GM21390 (cell line): ENCODE measurements around the gene PNMA1.

Source experiments
- ATAC-seq: cut with Tn5 transposase; IDR thresholded peaks from one replicate; pipeline ENCODE4 v1.9.1; 2021; ENCODE audit not compliant: unreplicated experiment

The PNMA1 gene

DNA sequence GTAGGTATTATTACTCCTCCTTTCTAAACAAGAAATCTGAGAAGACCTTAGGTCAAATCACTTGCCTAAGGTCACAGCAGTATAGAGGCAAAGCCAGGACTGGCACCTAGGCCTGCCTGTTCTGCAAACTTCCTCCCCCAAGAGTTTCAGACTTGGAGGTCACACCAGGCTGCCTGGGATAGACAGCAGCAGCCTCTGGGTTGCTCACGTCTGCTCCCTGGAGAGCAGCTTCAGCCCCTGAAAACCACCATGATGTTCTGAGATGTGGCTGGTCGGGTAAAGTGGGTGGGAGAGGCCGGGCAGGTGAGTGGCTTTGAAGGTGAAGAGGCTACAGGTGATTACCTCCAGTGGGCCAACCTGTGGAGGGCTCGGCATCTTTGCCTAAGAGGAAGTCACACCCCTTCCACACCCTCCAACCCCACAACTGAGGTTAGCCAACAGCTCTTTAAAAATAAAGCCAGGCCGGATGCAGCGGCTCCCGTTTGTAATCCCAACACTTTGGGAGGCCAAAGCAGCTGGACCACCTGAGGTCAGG, 37.0 kb upstream of the PNMA1 start:
- ATAC-seq = no peak

DNA sequence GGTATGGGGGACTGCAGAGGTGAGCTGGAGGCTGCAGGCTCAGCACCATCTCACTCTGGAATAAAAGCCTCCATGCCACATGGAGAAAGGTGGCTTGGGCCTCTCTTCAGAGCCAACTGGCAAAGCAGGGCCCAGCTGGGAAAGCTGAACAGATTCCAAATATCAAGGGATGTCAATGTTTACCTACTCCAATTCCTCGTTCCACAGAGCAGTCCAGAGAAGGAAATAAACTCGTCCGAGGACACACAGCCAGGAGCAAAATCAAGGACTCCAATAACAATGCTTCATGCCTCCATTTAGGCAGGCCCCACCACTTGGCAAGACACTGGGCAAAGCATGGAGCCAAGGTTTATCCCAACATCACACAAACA, 36.3 kb upstream of the PNMA1 start:
- no peak for ATAC-seq

DNA sequence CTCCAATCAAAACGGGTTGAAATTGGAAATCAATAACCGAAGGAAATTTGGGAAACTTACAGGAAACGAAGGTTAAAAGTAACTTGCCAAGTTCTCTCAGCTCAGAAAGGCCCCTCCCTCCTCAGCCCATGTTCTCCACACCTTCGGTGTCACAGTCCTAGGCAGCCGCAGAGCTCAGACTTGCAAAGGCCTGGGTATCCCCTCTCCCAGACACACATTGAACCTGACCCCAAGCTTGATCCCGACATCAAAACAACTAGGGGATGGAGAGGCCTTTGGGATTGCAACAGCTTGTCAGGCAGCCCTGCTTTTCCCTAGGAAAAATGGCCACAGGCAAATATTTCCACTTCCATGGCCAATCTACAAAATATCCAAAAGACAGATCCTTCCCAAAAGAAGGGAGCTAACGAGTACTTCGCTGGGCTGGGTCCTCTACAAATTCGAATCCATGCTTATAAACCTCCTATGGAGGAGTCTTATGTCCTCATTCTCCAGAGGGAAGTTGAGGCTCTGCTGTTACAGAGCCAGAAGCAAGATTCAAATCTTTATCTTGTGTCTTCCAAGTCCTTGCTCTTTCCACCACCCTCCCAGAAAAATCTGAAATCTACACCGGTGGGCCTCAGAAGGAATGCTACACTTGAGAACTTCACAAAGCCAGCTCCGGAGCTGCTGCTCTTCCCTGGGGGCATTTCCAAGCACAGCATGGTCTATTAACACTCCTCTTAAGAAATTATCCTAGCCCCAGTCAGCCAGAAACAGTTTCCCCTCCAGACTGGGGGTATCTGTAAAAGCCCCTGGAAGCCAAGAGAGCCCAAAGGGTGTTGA, 35.7 kb upstream of the PNMA1 start:
- no peak for ATAC-seq

DNA sequence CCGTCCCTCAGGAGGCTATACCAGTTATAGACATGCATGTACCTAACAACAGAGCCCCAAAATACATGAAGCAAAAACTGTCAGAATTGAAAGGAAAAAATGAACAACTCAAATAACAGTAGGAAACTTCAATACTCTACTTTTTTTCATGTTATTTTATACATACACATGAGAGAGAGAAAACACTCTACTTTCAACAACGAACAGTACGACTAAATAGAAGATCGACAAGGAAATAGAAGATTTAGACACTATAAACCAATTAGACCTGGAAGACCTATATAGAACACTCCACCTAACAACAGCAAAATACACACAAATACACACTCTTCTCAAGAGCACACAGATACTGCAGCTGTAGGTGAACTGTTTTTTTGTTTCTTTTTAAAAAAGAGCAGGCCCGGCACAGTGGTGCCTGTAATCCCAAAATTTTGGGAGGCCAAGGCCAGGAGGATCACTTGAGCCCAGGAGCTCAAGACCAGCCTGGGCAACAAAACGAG, 34.7 kb upstream of the PNMA1 start:
- no peak for ATAC-seq

DNA sequence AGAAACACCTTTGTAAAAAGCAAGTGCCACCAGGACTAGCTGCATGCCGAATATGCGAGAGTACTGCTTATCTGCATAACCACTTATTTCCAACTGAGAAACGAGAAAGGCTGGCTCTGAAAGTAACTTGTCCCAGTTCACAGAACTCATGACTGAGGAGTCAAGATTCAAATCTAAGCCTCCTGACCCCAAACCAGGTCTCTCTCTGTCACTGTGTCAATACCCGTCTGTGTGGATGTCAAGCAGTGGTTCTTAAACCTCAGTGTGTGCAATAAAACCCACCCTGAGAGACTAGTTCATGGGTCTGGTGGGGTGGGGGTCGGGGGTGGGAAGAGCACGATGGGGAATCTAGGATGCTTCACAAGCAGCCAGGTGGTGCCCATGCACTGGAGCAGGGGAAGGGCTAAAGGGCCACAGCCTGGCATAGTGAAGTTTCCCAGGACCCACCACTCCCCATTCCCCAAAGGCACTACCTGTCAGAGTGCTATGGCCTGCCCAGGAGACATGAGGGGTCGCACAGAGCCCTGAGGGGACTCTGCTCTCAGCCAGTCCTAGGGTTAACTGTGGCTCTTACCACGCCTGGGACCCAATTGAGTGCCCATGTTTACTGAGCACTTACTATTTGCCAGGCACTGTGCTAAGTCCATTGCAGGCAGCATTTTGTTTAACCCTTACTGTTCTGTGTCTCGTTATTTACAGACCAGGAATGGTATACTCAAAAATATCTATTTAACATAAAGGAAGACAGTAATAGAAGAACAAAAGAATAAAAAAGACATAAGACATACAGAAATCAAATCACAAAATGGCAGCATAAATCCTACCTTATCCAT, 33.4 kb upstream of the PNMA1 start:
- no peak for ATAC-seq

DNA sequence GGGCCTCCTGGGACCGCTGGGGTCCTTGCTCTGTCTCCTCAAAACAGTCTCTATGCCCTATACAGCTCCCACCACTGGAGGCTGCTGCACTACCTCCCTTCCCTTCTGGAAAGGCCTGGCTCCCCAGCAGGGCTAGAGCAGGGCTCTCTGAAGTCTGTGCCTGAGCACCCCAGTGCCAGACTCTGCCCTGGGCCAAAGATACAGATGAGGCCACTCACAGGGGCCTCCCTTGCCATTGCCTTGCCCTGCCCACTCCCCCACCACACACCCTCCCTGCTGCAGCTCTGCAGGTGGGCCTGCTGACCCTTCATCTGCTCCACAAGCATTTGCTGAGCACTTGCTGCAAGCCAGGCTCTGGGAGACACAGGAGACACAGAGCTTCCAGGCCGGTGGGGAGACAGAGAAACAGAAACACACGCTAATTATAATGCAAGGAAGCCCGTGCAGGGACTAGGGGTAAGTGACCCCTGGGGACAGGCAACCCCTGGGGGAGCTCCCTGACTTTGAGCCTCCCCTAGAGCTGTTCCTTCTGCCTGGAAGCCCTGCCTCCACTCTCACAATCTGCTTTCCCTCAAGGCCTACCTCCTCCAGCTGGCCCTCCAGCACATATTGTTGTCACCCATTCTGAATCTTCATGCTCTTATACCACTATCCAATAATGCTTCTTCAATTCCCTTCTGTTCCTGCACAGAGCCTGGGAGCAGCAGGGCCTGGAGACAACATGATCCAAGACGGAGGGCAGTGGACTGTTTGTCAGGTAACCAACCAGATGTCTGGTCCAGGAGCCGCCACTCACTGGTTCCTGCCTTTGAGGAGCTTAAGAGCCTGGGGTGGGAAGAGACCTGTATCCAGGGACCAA, 32.6 kb upstream of the PNMA1 start:
- ATAC-seq = no peak

DNA sequence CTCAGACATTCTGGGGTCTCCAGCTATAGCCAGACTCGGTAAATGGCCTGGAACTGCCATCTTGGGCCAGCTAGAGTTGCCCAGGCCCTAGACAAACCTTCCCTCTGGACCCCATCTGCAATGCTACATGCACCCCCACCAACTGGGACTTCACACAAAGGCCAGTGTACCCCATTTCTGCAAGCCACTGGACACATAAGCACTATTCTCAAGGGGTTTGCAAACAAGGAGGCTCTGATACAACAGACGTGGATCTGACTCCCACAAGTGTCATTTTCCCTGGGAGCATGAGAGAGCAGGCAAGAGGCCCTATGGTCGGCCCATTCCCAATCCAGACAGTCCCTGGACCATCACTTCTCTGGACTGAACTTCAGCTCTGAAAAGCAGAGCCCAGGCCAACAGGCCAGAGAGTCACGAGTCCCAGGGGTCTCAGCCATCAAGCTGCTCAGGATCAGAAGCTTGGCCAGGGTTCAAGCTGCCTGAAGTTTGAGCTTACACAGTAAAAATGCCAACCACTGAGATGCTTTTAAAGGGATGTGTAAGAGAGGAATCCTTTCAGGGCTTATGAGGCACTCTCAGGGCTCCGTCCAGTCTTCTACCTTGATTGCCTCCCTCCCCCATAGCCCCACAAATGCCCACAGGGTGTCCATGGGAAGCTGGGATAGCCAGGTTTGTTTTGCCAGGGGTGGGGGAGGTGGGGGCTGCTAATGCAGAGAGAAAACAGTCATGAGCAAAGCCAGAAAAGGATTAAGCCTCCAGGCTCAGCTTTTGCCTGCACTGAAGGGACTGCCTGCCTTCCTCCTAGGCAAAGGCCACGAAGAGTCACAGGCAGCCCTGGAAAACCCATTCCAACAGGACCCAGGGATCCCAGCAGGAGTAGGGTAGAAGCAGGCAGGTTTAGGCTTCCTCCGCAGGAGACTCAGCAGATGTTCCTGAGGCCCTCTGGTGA, 31.7 kb upstream of the PNMA1 start:
- ATAC-seq = no peak

DNA sequence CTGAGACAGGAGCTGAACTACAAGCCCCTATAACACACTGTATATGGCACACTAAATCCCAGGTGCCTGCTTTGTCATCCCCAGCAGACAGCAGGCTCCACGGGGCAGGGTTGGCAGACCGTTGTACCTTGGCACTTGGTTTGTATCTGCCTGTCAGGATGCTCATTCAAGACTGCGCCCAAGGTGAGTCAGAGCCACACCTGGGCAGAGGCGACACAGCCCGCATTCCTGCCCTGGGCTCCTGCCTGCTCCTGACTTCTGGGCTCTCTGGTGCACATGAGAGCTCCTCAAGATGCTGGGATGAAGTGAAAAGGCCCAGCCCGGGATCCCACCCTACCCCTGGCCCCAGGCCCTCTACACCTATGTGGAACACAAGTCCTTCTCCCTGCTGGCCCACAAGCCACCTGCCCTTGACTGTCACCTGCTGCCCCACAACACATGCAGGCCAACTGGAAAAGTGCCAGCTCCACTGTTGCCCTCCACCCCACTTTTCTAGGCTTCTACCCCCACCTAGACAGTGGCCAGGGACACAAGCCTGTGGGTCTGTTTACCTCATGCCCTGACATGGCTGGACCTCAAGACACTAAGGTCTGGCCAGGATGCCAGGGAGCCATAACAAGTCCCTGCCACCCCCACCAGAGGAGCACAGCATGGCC, 30.8 kb upstream of the PNMA1 start:
- no peak for ATAC-seq

DNA sequence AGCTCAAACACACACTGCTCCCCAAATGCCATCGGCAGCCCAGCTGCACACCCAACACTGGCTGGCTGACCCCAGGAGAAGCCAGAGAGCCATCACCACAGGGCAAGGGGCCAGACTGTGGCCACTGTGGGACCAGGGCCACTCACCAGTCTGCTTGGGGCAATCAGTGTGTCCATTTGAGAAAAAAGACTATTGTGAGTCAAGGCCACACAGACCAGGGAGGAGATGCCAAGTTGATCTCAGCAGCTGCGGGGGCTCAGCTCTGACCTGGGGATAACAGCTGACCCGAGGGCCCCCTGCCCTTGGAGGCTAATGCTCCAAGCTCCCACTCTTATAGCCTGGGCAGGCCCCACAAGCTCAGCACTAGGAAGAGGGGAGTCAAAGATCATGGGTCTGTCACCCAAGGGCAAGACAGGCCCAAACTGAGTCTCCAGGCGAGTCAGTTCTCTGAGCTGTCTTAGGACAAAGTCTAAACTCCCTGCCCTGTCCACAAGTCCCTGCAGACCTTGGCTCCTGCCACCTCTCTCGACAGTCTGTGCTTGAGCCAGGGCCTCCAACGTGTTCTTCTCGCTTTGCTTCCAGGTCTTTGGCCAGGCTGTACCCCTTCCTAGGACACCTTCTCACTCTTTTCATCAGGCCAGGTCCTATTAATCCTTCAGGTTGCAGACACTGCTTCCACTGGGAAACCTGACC, 30.1 kb upstream of the PNMA1 start:
- ATAC-seq = no peak

DNA sequence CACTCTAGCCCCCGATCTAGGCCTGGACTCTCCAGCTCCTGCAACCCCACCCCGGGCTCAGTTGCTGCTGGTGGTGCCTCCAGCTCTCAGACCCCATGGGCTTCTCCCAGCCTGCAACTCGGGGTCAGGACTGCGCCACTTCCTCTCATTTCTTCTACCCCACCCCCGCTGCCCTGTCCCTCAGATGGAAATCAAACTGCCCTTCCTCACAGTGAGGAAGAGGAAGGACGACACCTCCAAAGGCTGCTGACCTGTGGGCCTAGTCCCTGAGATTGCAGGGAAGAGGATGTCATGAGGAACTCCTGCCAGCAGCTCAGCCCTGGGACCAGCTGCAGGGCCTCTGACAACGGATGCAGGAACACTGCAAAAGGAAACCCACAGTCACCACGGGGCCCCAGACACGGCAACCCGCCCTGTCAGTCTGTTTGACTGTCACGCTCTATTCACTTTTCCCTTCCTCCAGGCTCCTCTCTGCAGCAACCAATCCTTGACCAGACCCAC, 29.3 kb upstream of the PNMA1 start:
- peak; percentile 50 for ATAC-seq

DNA sequence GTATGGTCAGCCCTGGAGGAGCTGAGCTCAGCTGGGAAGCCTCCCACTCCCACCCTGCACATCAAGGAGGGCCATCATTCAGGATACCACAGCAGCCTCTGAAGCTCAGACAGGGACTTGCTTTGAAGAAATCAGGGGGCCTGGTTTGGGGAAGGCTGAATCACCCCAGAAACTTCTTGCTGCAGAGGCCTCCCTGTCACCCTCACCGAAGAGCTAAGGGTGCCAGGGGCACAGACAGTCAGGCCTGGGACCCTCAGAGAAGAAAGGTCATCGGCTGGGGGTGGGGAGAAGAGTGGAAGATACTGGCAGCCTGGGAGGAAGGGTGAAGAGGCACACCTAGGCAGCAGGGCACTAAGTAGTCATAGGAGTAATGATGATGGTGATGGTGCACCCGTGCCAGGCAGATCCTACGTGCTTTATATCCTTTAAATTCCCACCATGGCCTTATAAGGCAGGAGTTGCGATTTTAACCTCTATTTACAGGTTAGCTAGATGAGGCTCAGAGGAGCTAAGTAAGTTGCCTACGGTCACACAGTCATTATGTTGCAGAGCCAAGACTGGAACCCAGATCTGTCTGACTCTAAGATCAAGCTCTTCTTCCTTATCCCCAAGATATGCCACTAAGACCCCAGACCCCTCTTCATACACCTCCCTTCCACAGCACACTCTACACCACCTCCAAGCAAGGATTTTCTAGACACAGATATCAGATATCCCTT, 28.5 kb upstream of the PNMA1 start:
- ATAC-seq = no peak

DNA sequence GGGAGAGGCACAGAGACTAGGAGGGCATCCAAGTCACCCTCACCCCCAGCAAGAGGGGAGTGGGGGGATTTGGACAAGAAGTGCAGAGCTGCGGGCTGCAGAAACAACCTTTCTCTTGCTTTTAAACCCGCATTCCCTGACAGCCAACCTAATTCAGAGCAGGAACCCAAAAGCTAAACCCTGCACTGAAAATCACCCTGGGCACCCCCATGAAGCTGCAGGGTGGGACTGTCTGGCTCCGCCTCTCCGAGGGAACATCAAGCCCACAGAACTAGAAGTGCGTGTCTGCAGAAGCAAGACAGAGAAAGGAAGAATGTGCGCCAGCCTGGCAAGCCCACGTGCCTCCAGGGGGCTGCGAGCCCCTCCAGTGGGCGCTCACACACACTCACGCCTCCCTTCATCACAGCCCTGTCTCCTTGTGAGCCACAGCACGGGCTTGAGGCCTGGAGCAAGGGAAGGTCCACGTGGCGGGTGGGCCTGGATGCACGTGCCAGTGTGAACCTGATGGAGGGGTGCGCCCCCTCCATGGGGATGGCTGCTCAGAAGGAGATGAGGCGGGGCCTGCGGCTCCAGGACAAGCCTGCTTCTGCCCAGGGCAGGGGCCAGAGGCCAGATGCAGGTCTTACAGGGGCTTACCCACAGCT, 27.8 kb upstream of the PNMA1 start:
- no peak for ATAC-seq

DNA sequence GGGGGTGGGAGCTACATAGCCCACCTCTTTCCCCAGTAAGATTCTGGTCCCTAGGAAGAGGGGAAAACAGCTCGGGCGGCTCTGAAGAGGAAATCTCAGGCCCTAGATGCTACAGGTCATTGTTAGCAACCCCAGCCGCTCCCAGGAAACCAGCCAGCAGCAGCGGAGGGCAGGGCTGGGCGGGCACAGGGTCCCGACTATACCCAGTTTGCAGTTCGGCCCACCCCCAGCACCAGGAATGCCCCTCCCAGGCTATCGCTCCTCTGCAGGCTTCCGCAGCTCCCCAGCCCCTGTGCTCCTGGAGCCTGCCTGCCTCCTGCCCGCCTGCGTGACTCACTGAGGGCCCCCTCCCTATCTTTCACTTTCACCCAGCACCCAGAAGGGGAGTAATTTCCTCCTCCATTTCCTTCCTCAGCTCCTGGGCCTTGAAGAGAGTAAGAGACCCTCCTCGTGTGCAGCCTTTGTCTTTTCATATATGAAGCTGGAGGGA, 27.2 kb upstream of the PNMA1 start:
- ATAC-seq = no peak

DNA sequence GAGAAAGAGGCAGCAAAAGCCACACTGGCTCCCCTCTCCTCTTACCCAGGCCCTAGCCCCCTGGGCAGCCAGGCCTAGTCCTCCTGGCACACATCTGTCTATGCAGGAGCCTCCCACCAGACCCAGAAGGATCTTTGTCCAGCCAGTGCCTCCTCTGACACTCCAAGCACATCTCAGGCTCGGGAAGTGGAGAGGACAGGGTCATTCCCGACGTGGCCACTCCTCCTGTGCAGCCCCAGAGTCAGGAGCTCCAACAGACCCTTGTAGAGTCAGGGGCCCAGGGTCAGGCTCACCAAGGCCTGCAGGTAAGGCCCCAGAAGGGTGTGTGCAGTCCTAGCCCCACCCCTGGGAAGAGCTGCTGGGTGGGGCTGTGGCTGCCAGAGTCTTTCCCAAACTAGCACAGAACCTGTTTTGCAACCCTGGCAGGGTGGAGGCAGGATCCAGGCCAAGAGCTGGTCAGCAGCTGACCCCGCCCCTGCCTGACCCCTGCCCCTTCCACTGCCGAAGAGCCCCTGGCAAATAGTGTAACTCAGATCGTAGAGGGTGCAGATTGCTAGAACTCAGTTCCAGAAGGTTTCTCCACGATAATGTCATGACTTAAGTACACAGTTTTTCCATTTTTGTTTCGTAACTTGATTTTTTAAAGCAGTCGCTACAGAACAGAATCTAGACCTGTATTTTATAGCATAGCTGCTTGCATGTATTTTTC, 26.6 kb upstream of the PNMA1 start:
- ATAC-seq = no peak

DNA sequence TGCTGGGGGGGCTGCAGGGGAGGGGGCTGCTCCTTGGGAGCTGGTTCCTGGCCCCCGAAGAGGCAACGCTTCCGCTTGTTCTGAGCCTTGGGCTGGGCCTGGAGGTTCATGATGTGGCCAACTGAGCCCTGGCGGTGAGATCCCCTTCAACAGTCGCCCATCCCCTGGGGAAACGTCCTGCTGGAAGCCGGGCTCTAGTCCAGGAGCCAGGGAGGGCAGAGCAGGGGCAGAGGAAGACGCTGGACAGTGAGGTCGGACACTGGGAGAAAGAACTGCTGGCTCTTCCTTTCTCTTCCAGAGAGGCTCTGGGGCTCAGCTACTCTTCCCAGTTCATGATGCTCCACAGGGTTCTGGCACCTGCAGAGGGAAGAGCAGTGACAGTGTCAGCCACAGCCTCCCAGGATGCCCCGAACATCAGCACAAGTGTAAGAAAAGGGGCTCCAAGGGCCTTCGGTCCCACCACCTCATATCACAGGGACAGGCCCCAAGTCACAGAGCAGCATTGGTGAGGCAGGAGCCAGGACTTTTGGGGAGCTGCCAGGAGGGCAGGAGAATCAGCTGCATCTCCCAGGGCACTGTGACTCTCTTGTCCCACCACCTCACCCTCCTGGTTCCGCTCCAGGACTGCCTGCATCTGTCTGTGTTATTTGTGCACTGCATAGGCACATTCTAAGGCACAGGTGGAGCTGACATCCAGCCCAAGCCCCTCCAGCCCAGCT, 25.9 kb upstream of the PNMA1 start:
- ATAC-seq = no peak
